A549 (cell line): Measurements from ENCODE around the gene ZNF407.

Experiments
- HEYL ChIP-seq: fragments of 250-450 bp; sonication (Bioruptor Pico); IDR thresholded peaks from 2 replicates; pipeline ENCODE4 v1.8.0; 2021; ENCODE audit warnings: mild to moderate bottlenecking, moderate library complexity
- HOXA7 ChIP-seq: fragments of 250-450 bp; sonication (Bioruptor Pico); IDR thresholded peaks from 2 replicates; pipeline ENCODE4 v1.5.0; 2020; ENCODE audit warnings: mild to moderate bottlenecking, moderate library complexity
- KDM5A ChIP-seq: fragments of 200-600 bp; sonication (generic); IDR thresholded peaks from 2 replicates; pipeline ENCODE4 v1.6.1; 2016; ENCODE audit warnings: antibody characterized with exemption, mild to moderate bottlenecking
- SREBF2 ChIP-seq: fragments of 450-650 bp; IDR thresholded peaks from 2 replicates; pipeline ENCODE4 v1.6.1; 2014; ENCODE audit warnings: mild to moderate bottlenecking, moderate library complexity
- TF ChIP-seq, protein P1 (sequence below): fragments of 450-650 bp; IDR thresholded peaks from 2 replicates; pipeline ENCODE4 v1.6.1; 2014; ENCODE audit warnings: antibody characterized with exemption

DNA sequence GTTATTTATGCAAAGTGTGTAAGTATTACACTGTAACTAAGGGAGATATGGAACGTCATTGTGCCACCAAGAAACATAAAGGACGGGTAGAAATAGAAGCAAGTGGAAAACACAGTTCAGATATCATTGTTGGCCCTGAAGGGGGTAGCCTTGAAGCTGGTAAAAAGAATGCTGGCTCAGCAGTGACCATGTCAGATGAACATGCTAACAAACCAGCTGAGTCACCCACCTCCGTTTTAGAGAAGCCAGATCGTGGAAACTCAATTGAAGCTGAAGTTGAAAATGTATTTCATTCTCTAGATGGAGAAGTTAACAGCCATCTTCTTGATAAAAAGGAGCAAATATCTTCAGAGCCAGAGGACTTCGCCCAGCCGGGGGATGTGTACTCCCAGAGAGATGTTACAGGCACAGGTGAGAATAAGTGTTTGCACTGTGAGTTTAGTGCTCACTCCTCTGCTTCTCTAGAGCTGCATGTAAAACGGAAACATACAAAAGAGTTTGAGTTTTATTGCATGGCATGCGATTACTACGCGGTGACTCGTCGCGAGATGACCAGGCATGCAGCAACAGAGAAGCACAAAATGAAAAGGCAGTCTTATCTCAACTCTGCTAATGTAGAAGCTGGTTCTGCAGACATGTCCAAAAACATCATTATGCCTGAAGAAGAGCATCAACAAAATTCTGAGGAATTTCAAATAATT is 36.1 kb downstream of the ZNF407 start:
- TF ChIP-seq HOXA7 (CRISPR knock-in tag) (no peak), KDM5A (no peak), HEYL (CRISPR knock-in tag) (no peak), SREBF2 (no peak)
- TF ChIP-seq, protein P1, sequence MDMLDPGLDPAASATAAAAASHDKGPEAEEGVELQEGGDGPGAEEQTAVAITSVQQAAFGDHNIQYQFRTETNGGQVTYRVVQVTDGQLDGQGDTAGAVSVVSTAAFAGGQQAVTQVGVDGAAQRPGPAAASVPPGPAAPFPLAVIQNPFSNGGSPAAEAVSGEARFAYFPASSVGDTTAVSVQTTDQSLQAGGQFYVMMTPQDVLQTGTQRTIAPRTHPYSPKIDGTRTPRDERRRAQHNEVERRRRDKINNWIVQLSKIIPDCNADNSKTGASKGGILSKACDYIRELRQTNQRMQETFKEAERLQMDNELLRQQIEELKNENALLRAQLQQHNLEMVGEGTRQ = no peak
